Neural progenitor cell (in vitro differentiated cells): ENCODE measurements around the gene HSD3B7. TPM values are rescaled to one million over a fixed set of nuclear protein-coding genes. Genes with fewer than 3 reads are reported as not detected.

Experiments used
- DNase-seq: peaks from one replicate; pipeline ENCODE4 v3.0.0-alpha.2; 2016; ENCODE audit warnings: low spot score
- H2AFZ ChIP-seq: fragments of 200-600 bp; sonication (generic); replicated peaks from 2 replicates; pipeline ENCODE4 v1.6.1; 2016; ENCODE audit warnings: antibody characterized with exemption
- H3F3A ChIP-seq: fragments of 200-600 bp; sonication (generic); 2 replicates; pipeline ENCODE4 v1.6.1; 2016; ENCODE audit warnings: antibody characterized with exemption, low read depth
- H3K27ac ChIP-seq: fragments of 200-600 bp; sonication (generic); 2 replicates; pipeline ENCODE4 v1.5.1; 2016; ENCODE audit warnings: mild to moderate bottlenecking
- H3K27me3 ChIP-seq: fragments of 200-600 bp; sonication (generic); 2 replicates; pipeline ENCODE4 v1.6.1; 2016; ENCODE audit warnings: mild to moderate bottlenecking, moderate library complexity
- H3K36me3 ChIP-seq: fragments of 200-600 bp; sonication (generic); 2 replicates; pipeline ENCODE4 v1.5.1; 2016
- H3K4me1 ChIP-seq: fragments of 200-600 bp; sonication (generic); 2 replicates; pipeline ENCODE4 v1.6.1; 2016; ENCODE audit warnings: mixed run types
- H3K4me2 ChIP-seq: fragments of 200-600 bp; sonication (generic); 2 replicates; pipeline ENCODE4 v1.6.1; 2016
- H3K4me3 ChIP-seq: fragments of 200-600 bp; sonication (generic); 2 replicates; pipeline ENCODE4 v1.5.1; 2016
- H3K79me2 ChIP-seq: fragments of 200-600 bp; sonication (generic); 2 replicates; pipeline ENCODE4 v1.6.1; 2016; ENCODE audit warnings: low read depth
- H3K9ac ChIP-seq: fragments of 200-600 bp; sonication (generic); 2 replicates; pipeline ENCODE4 v1.6.1; 2016
- H3K9me3 ChIP-seq: fragments of 200-600 bp; sonication (generic); 2 replicates; pipeline ENCODE4 v1.5.1; 2016; ENCODE audit warnings: low read depth
- H4K20me1 ChIP-seq: fragments of 200-600 bp; sonication (generic); 2 replicates; pipeline ENCODE4 v1.6.1; 2016; ENCODE audit warnings: low read depth
- H3K27ac Mint-ChIP-seq: 3 replicates; pipeline ENCODE4 v1.8.0; 2021; ENCODE audit warnings: mixed read lengths
- H3K27me3 Mint-ChIP-seq: 2 replicates; pipeline ENCODE4 v1.8.0; 2022; ENCODE audit warnings: low read depth, mild to moderate bottlenecking, inconsistent platforms, moderate library complexity, mixed read lengths; ENCODE audit not compliant: insufficient read depth
- H3K36me3 Mint-ChIP-seq: 3 replicates; pipeline ENCODE4 v1.8.0; 2021; ENCODE audit warnings: mixed read lengths
- H3K4me1 Mint-ChIP-seq: 3 replicates; pipeline ENCODE4 v1.8.0; 2021; ENCODE audit warnings: mixed read lengths
- H3K4me3 Mint-ChIP-seq: 3 replicates; pipeline ENCODE4 v1.8.0; 2021; ENCODE audit warnings: mild to moderate bottlenecking, moderate library complexity, mixed read lengths
- H3K9me3 Mint-ChIP-seq: 3 replicates; pipeline ENCODE4 v1.8.0; 2020; ENCODE audit warnings: mixed read lengths
- CTCF ChIP-seq: fragments of 200-600 bp; sonication (generic); IDR thresholded peaks from 2 replicates; pipeline ENCODE4 v1.5.1; 2017; ENCODE audit warnings: antibody characterized with exemption, mild to moderate bottlenecking
- EZH2 ChIP-seq: fragments of 200-600 bp; sonication (generic); IDR thresholded peaks from 2 replicates; pipeline ENCODE4 v1.6.1; 2017; ENCODE audit warnings: antibody characterized with exemption, mild to moderate bottlenecking, moderate library complexity
- EZH2phosphoT487 ChIP-seq: fragments of 200-600 bp; sonication (generic); IDR thresholded peaks from 2 replicates; pipeline ENCODE4 v1.6.1; 2017; ENCODE audit warnings: antibody characterized with exemption
- total RNA-seq: library from RNA; depleted of rRNA; stranded (reverse); fragments of >200 nt; gene quantifications from 2 replicates; pipeline ENCODE4 v1.2.3, GENCODE V29; 2015; ENCODE audit warnings: low replicate concordance

Gene HSD3B7
- total RNA-seq, 1 donor from 2014 or later, result 1.4 TPM

DNA sequence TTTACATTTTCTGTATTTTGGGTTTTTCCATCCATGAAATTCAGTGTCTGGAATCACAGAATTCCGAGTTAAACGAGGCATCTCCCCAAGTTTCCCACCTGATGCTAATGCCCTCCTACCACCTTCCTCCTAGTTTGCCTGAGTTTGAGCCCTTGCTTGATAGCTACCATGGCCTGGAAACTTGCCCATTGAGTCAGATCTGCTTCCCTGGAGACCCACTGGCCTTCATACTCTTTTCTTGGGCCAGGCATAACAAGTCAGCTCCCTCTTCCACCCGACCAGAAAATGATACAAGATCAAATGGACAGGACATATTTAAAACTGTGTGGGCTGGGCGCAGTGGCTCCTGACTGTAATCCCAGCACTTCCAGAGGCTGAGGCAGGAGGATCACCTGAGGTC, 17.2 kb upstream of the HSD3B7 start:
- H3K36me3 ChIP-seq, result peaks cover under 1% of the 10 kb centered on the region
- H3K27ac Mint-ChIP-seq, result no peak overlapping the region

DNA sequence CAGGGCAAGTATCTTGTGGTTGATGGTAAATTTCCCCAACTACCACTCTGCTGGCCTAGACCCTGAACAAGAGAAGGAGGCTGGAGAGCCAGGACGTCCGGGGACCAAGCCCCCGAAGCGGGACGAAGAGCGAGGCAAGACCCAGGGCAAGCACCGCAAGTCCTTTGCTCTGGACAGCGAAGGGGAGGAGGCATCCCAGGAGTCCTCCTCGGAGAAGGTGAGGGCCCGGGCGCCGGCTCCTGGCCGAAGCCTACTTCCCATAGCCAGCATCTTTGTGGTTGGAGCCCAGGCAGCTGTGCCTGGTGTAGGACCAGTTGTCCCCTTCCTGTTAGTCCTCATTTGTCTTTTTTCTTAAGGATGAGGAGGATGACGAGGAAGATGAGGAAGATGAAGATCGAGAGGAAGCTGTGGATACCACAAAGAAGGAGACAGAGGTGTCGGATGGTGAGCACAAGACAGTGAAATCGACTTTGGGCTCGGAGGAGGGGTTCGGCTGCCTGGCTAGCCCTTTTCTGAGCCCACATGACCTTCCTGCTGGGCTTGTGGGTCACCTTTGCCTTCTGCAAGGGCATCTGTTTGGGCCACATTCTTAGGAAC, 15.7 kb upstream of the HSD3B7 start:
- H3K36me3 ChIP-seq, result no peaks in the 10 kb centered on the region
- H3K27ac Mint-ChIP-seq, result no peak overlapping the region

More for the DNA sequence above, 17.2 kb upstream of the HSD3B7 start:
- DNase-seq, result no peak
- Mint-ChIP-seq H3K4me3 (no peak overlapping the region), H3K9me3 (no peaks in the 10 kb centered on the region), H3K36me3 (peaks cover 43% of the 10 kb centered on the region), H3K27me3 (peaks cover 4% of the 10 kb centered on the region), H3K4me1 (no peaks in the 10 kb centered on the region)
- Histone ChIP-seq H3K9ac (no peak overlapping the region), H3K4me2 (no peak overlapping the region), H3K79me2 (no peaks in the 10 kb centered on the region), H3K4me1 (no peaks in the 10 kb centered on the region), H2AFZ (no peak overlapping the region), H4K20me1 (peaks cover 7% of the 10 kb centered on the region), H3K9me3 (no peaks in the 10 kb centered on the region), H3K27me3 (no peaks in the 10 kb centered on the region), H3K4me3 (no peak overlapping the region), H3F3A (no peaks in the 10 kb centered on the region), H3K27ac (no peak overlapping the region)
- TF ChIP-seq EZH2phosphoT487, result no peak

GRCh38 chr16:30971298-30971697, 13.7 kb upstream of the HSD3B7 start:
- peaks cover 43% of the 10 kb centered on the region for H3K36me3 Mint-ChIP-seq
- H3K36me3 ChIP-seq, result no peaks in the 10 kb centered on the region

More for the DNA sequence above, 15.7 kb upstream of the HSD3B7 start:
- no peak overlapping the region for H2AFZ ChIP-seq
- no peak overlapping the region for H3K4me3 ChIP-seq
- no peak overlapping the region for H3K4me2 ChIP-seq
- H3K79me2 ChIP-seq, result no peaks in the 10 kb centered on the region
- no peaks in the 10 kb centered on the region for H3K4me1 Mint-ChIP-seq
- H3K27me3 Mint-ChIP-seq, result peaks cover 6% of the 10 kb centered on the region
- H3K36me3 Mint-ChIP-seq, result peaks cover 44% of the 10 kb centered on the region
- DNase-seq, result no peak
- H3K4me1 ChIP-seq, result no peaks in the 10 kb centered on the region
- no peaks in the 10 kb centered on the region for H3K9me3 ChIP-seq
- no peak overlapping the region for H3K27ac ChIP-seq
- no peak overlapping the region for H3K4me3 Mint-ChIP-seq
- H4K20me1 ChIP-seq, result peaks cover 3% of the 10 kb centered on the region
- TF ChIP-seq CTCF, result no peak
- TF ChIP-seq EZH2phosphoT487, result no peak
- no peak overlapping the region for H3K9ac ChIP-seq
- H3F3A ChIP-seq, result no peaks in the 10 kb centered on the region
- H3K27me3 ChIP-seq, result no peaks in the 10 kb centered on the region
- H3K9me3 Mint-ChIP-seq, result no peaks in the 10 kb centered on the region

More at GRCh38 chr16:30971298-30971697, 13.7 kb upstream of the HSD3B7 start:
- H3K4me1 Mint-ChIP-seq, result no peaks in the 10 kb centered on the region
- DNase-seq, result no peak
- Histone ChIP-seq H4K20me1 (no peaks in the 10 kb centered on the region), H3K27ac (no peak overlapping the region), H3K4me1 (no peaks in the 10 kb centered on the region), H3F3A (no peaks in the 10 kb centered on the region), H3K79me2 (no peaks in the 10 kb centered on the region), H3K27me3 (no peaks in the 10 kb centered on the region), H3K4me2 (no peak overlapping the region), H3K9me3 (no peaks in the 10 kb centered on the region), H2AFZ (no peak overlapping the region), H3K4me3 (no peak overlapping the region), H3K9ac (no peak overlapping the region)
- no peak overlapping the region for H3K4me3 Mint-ChIP-seq
- H3K27ac Mint-ChIP-seq, result no peak overlapping the region
- TF ChIP-seq EZH2phosphoT487 (no peak), EZH2 (no peak), CTCF (no peak)
- no peaks in the 10 kb centered on the region for H3K9me3 Mint-ChIP-seq
- peaks cover 9% of the 10 kb centered on the region for H3K27me3 Mint-ChIP-seq
